ENCODE data around the gene DNAH3. TPM values are rescaled to one million over a fixed set of nuclear protein-coding genes. Genes with fewer than 3 reads are reported as not detected.

DNAH3 gene
- total RNA-seq, 1 experiment from 2014 or later, result 0.24 TPM

DNA sequence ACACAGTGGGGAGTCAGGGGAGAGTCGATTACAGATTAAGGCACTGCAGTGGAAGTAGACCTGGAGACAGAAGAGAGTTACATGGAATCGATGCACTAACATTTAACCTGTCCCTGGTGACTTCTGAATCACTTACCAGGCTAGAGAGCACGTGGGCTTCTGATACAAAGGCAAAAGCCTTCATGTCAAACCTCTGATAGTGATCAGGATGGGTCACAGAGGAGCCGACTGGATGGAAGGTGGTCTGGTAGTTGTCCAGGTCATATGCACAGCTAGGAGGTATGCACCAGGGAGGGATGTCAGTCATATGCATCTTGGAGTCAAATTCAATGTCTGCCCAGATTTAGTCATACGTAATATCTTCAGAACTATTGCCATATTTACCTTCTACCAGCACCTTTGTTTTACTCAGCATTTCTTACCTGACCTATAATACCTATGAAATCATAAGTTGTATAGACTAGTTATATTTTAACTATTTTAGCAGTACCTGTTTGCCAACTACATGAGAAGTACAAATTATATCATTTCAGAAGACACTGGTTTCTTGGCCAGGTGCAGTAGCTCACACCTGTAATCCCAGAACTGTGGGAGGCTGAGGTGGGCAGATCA is 49.1 kb upstream of the DNAH3 start:
- H3K36me3 Mint-ChIP-seq (ENCODE audit: insufficient read depth in 1 of 3, low read depth in 3 of 3), result no peaks in the 10 kb centered on the region

More for the DNA sequence above, 49.1 kb upstream of the DNAH3 start:
- no peak overlapping the region; a peak in 1 of 7 replicates for H3K27ac Mint-ChIP-seq
- no peak overlapping the region for H3K23ac ChIP-seq (ENCODE audit: insufficient read length, low read depth, low read length)
- no peak overlapping the region for H2AK5ac ChIP-seq (ENCODE audit: insufficient read length, low read length)
- H3T11ph ChIP-seq (ENCODE audit: low read length), result no peak overlapping the region
- no peak overlapping the region for H2BK15ac ChIP-seq (ENCODE audit: low read depth, low read length)
- H2BK5ac ChIP-seq (ENCODE audit: insufficient read length, low read length), result no peak overlapping the region
- H3K79me2 ChIP-seq (ENCODE audit: insufficient read depth, low read length), result no peaks in the 10 kb centered on the region
- no peaks in the 10 kb centered on the region for H3K9me3 Mint-ChIP-seq
- TF ChIP-seq, protein P1, sequence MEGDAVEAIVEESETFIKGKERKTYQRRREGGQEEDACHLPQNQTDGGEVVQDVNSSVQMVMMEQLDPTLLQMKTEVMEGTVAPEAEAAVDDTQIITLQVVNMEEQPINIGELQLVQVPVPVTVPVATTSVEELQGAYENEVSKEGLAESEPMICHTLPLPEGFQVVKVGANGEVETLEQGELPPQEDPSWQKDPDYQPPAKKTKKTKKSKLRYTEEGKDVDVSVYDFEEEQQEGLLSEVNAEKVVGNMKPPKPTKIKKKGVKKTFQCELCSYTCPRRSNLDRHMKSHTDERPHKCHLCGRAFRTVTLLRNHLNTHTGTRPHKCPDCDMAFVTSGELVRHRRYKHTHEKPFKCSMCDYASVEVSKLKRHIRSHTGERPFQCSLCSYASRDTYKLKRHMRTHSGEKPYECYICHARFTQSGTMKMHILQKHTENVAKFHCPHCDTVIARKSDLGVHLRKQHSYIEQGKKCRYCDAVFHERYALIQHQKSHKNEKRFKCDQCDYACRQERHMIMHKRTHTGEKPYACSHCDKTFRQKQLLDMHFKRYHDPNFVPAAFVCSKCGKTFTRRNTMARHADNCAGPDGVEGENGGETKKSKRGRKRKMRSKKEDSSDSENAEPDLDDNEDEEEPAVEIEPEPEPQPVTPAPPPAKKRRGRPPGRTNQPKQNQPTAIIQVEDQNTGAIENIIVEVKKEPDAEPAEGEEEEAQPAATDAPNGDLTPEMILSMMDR (conservative IDR thresholded peaks at IDR 0.05), result no peak
- no peak overlapping the region for H2BK120ac ChIP-seq (ENCODE audit: low read depth, low read length, poor library complexity, severe bottlenecking)
- no peak overlapping the region for H3K4ac ChIP-seq (ENCODE audit: low read depth, low read length)
- peaks cover 3% of the 10 kb centered on the region for H3K27me3 Mint-ChIP-seq (ENCODE audit: low read depth)
- H3K9ac ChIP-seq (ENCODE audit: extremely low read depth, insufficient read length, low read length), result no peak overlapping the region
- H2BK12ac ChIP-seq (ENCODE audit: insufficient read length, low read depth, low read length), result no peak overlapping the region
- H4K20me1 ChIP-seq (ENCODE audit: control insufficient read depth, insufficient read depth, insufficient read length), result no peaks in the 10 kb centered on the region
- no peak overlapping the region for H3K14ac ChIP-seq (ENCODE audit: insufficient read depth, low read length)
- H3K27ac ChIP-seq (ENCODE audit: insufficient read length, low read depth, low read length), result no peak overlapping the region
- WGBS (ENCODE audit: extremely low coverage, insufficient read length, low lambda C conversion rate), result no CpG with 5 or more reads among the region's 5 CpGs
- no peak for DNase-seq
- no peaks in the 10 kb centered on the region for H3K23me2 ChIP-seq (ENCODE audit: insufficient read length, low read depth, low read length, poor library complexity, severe bottlenecking)
- no peak overlapping the region for H4K91ac ChIP-seq (ENCODE audit: insufficient read length, low read depth, low read length)
- peaks cover 0 to 3% of the 10 kb centered on the region in 2 experiments; a peak in 1 of 4 replicates for H3K4me1 Mint-ChIP-seq
- H3K9me3 ChIP-seq (ENCODE audit: control insufficient read depth, low read depth, low read length), result no peaks in the 10 kb centered on the region
- no peak overlapping the region for H2BK20ac ChIP-seq (ENCODE audit: low read depth, low read length, poor library complexity, severe bottlenecking)
- no peak overlapping the region for H3K4me2 ChIP-seq (ENCODE audit: insufficient read depth, insufficient read length, low read length)
- H2AFZ ChIP-seq (ENCODE audit: low read length), result no peak overlapping the region
- no peak overlapping the region for H3K18ac ChIP-seq (ENCODE audit: insufficient read length, low read depth, low read length)
- no peak overlapping the region for H3K4me3 Mint-ChIP-seq
- no peak overlapping the region for H3K56ac ChIP-seq (ENCODE audit: insufficient read length, low read depth, low read length)
- H3K27me3 ChIP-seq (ENCODE audit: insufficient read depth, low read length), result no peaks in the 10 kb centered on the region
- H4K8ac ChIP-seq (replicated peaks; ENCODE audit: insufficient read length, low read depth, low read length), result no peak overlapping the region
- no peaks in the 10 kb centered on the region for H3K79me1 ChIP-seq (ENCODE audit: insufficient read depth, low read depth, low read length, poor library complexity, severe bottlenecking)
- no peaks in the 10 kb centered on the region for H3K4me1 ChIP-seq (ENCODE audit: insufficient read depth, low read length)
- H4K5ac ChIP-seq (ENCODE audit: insufficient read length, low read depth, low read length), result no peak overlapping the region

Measured in H9 (cell line).